Omental fat pad (tissue), 4 donors: Measurements from ENCODE around the gene GZMB. TPM values are rescaled to one million over a fixed set of nuclear protein-coding genes. Genes with fewer than 3 reads are reported as not detected.

Experiments
- ATAC-seq: fragments of 150-250 bp; one replicate; pipeline ENCODE4 v1.9.1; 2016; ENCODE audit warnings: mild to moderate bottlenecking, moderate library complexity; ENCODE audit not compliant: low FRiP score
- DNase-seq: peaks from one replicate; pipeline ENCODE4 v3.0.0-alpha.2; 2019; ENCODE audit warnings: low spot score
- total RNA-seq, 4 donors: library from RNA; depleted of rRNA; stranded (reverse); fragments of >200 nt; gene quantifications; one replicate each; pipeline ENCODE4 v1.1.0, GENCODE V29; 2016
- TF ChIP-seq, protein P1 (sequence below), 3 donors: fragments of 450-650 bp; IDR thresholded peaks; one replicate each; pipeline ENCODE4 v1.5.1; 2016 to 2017; ENCODE audit warnings: antibody characterized with exemption in 3 of 3, mild to moderate bottlenecking in 3 of 3, moderate library complexity in 2 of 3

The GZMB gene
- total RNA-seq, 4 donors from 2014 or later: 1.2 to 8.9 (median 1.9) TPM

DNA sequence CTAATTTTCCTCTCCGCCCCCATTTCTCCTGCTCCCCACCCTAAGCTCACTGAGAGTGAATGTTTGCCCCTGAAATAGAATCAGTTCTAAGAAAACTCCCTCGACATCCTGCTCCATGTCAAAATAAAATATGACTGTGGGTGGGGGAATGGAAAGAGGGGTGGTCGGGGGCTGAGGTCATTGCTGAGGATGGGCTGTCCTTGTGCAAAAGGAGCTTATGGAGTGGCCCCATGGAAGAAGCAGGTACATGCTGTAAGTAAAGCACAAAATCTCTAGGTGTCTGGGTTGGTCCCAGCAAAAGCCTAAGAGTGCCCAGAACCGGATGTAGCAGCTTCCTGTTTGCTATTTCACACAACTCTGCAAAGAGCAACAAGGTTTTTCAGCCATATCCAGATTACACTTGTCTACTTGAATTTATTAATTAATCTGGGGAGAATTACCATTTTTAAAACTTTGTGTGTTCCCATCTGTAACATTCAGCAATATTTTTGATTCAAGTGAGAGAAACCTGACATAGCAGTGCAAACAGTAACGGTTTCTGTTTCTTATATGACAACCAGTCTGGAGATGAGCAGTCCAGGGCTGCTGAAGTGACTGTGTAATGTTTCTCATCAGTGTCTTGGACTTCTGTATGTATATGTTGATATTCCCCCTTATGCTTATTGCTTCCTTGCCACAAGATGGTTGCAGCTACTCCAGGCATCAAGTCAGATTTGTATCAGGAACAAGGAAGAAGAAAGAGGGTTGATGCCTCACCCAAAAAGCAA lies 40.4 kb upstream of the GZMB start:
- ATAC-seq (no peak), DNase-seq (no peak)
- TF ChIP-seq, protein P1, sequence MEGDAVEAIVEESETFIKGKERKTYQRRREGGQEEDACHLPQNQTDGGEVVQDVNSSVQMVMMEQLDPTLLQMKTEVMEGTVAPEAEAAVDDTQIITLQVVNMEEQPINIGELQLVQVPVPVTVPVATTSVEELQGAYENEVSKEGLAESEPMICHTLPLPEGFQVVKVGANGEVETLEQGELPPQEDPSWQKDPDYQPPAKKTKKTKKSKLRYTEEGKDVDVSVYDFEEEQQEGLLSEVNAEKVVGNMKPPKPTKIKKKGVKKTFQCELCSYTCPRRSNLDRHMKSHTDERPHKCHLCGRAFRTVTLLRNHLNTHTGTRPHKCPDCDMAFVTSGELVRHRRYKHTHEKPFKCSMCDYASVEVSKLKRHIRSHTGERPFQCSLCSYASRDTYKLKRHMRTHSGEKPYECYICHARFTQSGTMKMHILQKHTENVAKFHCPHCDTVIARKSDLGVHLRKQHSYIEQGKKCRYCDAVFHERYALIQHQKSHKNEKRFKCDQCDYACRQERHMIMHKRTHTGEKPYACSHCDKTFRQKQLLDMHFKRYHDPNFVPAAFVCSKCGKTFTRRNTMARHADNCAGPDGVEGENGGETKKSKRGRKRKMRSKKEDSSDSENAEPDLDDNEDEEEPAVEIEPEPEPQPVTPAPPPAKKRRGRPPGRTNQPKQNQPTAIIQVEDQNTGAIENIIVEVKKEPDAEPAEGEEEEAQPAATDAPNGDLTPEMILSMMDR (IDR thresholded peaks at IDR 0.05): no peak

DNA sequence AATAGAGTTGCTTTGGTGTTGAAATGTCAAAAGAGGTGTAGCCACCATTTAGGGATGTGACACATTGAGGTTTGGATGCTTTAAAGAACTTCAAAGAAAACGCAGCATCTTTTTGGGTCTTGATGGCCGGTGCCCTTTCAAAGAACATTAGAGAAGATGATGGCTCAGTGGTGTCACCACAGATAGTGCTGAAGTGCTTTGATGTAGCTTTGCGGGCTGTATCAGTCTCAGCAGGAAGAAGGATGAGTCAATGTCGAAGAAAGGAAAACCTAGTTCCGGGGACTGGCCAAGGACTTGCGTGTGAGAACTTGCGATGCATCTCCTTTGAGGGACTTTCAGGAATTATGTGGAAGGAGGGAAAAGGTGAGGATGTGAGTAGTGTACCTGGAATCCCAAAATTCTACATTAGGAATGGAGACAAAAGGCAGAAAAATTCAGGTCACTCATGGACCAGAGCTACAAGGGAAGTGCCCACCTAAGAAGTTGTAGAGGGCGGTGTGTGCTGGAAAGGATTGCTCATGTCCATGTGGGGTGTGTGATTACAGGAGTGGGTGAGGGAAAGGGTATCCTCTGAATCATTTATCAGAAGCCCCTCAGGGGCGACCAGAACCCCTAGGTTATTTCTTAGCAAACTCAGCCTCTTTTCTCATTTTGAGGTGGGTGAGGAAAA lies 39.7 kb upstream of the GZMB start:
- TF ChIP-seq, protein P1 (IDR thresholded peaks at IDR 0.05): no peak
- ATAC-seq: no peak
- DNase-seq: no peak

DNA sequence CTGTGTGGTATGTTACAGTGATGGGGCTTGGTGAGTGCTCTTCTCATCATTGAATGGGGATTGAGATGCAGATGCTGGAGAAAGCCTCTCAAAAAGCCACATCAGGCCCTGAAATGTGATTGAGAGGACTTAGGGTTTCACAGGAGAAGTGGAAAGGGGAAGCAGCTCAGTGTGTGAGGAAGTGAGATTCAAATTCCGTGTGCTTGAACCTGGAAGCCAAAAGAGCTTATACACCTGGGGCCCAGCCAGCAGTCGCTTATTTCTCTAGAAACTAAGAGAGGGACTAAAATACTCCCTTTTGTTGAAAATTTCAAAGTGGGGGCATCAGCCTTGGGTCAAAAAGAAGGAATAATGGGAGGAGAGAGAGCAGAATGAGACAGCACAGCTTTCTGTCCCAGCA lies 39.1 kb upstream of the GZMB start:
- no peak for DNase-seq
- TF ChIP-seq, protein P1 (IDR thresholded peaks at IDR 0.05): no peak
- no peak for ATAC-seq

DNA sequence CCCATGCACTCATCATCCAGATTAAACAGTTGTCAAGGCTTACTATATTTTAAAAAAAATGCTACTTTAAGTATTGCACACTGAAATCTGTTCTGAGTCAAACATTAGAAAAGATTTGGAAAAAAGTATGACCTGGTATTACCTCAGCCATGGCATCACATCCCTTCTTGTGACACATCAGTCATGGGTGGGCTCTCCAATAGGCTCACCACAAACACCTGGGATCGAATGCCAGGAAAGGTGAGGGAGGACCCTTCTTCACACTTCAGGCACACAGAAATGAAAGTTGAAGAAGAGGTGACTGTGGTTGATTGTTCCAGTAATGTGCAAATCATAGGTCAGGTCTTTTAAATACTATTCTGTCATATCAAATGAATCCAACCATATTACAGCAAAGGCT lies 36.6 kb upstream of the GZMB start:
- TF ChIP-seq, protein P1 (IDR thresholded peaks at IDR 0.05): no peak
- ATAC-seq: no peak
- no peak for DNase-seq

DNA sequence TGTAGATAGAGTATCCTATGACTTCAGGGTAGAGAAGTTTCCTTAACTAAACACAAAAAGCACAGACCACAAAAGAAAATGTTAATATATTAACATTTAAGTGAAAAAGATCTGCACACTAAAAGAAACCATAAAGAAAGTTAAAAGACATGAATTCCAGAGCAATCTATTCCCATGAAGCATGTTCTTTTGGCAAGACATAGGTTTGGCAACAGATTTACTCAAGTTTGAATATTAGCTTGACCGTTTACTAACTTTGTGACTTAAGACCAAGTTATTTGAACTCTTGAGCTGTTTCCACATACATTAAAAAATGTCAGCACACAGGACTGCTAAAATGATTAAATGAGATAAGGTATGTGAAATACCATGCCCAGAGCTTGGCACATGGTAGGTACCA lies 35.7 kb upstream of the GZMB start:
- TF ChIP-seq, protein P1 (IDR thresholded peaks at IDR 0.05): no peak
- no peak for DNase-seq
- ATAC-seq: no peak

DNA sequence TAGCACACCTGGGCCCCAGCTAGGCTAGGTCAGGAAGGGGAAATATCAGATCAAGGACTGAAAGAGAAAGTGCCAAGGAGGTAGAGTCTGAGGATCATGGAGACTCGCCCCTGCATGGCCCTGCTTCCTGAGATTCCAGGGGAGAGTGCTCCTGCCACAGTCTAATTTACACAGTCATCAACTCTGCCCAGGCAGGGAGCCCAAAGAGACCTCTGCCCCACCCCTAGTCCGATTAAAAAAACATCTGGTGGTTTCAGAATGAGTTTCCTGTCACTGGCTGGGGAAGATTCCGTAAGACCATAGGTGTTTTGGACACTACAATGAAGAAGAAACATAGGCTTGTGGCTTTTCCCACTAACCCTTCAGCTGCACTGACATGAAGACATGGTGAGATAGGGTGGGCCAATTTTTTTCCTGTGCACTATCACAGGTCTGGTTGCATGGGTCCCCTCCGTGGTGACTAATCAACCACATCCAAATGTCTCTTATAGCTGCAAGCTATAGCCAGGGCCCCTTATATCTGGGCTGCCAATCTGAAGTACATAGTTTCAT lies 31.5 kb upstream of the GZMB start:
- DNase-seq (no peak), ATAC-seq (no peak)
- TF ChIP-seq, protein P1 (IDR thresholded peaks at IDR 0.05): no peak
